ENCODE data around the gene ZDHHC18.

DNA sequence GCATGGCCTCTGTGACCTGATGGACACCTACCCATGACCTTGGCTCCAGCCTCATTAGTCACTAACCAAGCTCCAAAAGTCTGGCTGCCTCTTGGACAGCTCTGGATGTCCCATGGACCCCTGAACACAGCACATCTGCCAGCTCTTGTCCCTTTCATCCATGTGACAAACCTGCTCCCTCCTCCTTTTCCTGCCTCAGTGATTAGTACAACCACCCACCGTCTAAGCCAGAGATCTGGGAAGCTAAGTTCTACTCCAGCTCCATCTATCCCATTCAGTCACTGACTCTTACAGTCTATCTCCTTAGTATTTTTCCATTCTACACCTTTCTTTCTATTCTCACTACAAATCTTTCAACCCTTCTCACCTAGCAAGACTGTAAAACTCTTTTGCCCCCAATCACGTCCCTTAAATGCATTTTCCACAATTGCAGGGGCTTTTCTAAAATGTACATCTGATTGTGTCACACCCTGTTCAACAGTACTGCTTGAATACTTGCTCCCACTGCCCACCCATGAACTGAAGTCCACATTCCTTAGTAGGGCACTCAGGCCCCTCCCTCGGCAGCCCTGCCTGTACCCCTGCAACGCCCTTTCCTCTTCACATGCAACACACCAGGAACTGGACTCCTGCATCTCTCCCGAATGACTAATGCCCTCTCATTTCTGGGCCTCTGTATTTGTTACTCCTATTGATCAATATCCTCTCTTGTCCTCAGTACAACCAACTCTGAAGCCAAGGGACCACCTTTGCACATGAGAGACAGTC is 56.4 kb downstream of the ZDHHC18 start:
- TF ChIP-seq, protein P1, sequence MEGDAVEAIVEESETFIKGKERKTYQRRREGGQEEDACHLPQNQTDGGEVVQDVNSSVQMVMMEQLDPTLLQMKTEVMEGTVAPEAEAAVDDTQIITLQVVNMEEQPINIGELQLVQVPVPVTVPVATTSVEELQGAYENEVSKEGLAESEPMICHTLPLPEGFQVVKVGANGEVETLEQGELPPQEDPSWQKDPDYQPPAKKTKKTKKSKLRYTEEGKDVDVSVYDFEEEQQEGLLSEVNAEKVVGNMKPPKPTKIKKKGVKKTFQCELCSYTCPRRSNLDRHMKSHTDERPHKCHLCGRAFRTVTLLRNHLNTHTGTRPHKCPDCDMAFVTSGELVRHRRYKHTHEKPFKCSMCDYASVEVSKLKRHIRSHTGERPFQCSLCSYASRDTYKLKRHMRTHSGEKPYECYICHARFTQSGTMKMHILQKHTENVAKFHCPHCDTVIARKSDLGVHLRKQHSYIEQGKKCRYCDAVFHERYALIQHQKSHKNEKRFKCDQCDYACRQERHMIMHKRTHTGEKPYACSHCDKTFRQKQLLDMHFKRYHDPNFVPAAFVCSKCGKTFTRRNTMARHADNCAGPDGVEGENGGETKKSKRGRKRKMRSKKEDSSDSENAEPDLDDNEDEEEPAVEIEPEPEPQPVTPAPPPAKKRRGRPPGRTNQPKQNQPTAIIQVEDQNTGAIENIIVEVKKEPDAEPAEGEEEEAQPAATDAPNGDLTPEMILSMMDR (conservative IDR thresholded peaks at IDR 0.05 in 1 of 2, IDR thresholded peaks at IDR 0.05 in 1 of 2; ENCODE audit: extremely low read depth in 1 of 2, insufficient read depth in 1 of 2, low read depth in 1 of 2, low read length in 2 of 2), result no peak
- no peak for TF ChIP-seq EZH2 (IDR thresholded peaks at IDR 0.05; ENCODE audit: borderline replicate concordance, low read length)
